ENCODE data around the gene PALM.

DNA sequence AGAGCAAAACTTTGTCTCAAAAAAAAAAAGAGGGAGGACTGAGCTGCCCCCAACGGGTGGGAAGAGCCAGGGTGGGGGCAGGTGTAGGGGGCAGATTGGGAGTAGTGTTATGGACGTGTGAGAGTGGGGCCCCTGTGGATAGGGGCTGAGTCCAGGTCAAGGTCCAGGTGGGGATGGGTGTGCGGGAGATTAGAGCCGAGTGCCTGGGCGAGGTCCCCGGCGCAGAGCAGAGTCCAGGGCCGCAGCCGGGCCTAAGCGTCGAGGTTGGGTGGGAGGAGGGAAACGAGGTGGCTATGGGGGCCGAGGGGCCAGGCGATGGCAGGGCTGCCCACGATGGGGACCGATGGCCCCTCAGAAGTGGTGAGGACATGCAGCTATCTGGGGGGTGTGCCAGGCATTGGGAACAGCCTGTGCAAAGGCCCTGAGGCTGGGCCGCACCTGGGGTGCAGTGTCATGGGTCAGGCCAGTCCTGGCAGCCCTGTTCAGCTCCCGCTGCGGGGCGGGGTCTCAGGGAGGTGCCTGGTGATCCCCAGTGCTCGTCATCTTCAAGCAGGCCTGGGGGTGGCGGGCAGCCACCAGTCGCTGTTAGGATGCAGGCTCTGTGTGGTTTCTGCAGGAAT, 29.9 kb downstream of the PALM start:
- TF ChIP-seq CTCF (IDR thresholded peaks at IDR 0.05; ENCODE audit: low read length) (no peak), EZH2 (optimal IDR thresholded peaks at IDR 0.05; ENCODE audit: low read depth, low read length) (no peak)
